HG03108 (cell line): ENCODE measurements around the gene MRGPRD.

Experiments
- ATAC-seq: cut with Tn5 transposase; IDR thresholded peaks from one replicate; pipeline ENCODE4 v1.9.1; 2021; ENCODE audit warnings: moderate library complexity; ENCODE audit not compliant: unreplicated experiment

Gene MRGPRD

GRCh38 chr11:68933605-68934320, 47.0 kb downstream of the MRGPRD start:
- no peak for ATAC-seq

- ATAC-seq = no peak
Observed at GRCh38 chr11:68932933-68933577, 47.7 kb downstream of the MRGPRD start.

GRCh38 chr11:68932358-68932757, 48.4 kb downstream of the MRGPRD start:
- ATAC-seq = no peak

GRCh38 chr11:68931911-68932310, 48.9 kb downstream of the MRGPRD start:
- no peak for ATAC-seq

- ATAC-seq = no peak
Observed at GRCh38 chr11:68930991-68931855, 49.6 kb downstream of the MRGPRD start.
